Peyer's patch (tissue), 4 donors: ENCODE results near the gene CLSTN1.

Experiments used
- CTCF ChIP-seq, 6 experiments: fragments of 450-650 bp in 4 of 6; fragments of 200-600 bp in 2 of 6; sonication (generic) in 1 of 6; IDR thresholded peaks; one replicate each; pipeline ENCODE4 v1.5.1; 2017 to 2019; ENCODE audit warnings: antibody characterized with exemption in 6 of 6, mild to moderate bottlenecking in 3 of 6, moderate library complexity in 1 of 6
- POLR2A ChIP-seq, 2 donors: fragments of 450-650 bp; IDR thresholded peaks; one replicate each; pipeline ENCODE4 v1.5.1; 2017; ENCODE audit warnings: antibody characterized with exemption in 2 of 2, mild to moderate bottlenecking in 2 of 2, moderate library complexity in 2 of 2

- no peak for TF ChIP-seq CTCF (IDR thresholded peaks at IDR 0.05)
- TF ChIP-seq POLR2A (IDR thresholded peaks at IDR 0.05) = no peak
Measured at GRCh38 chr1:9701665-9702064, 122.1 kb downstream of the CLSTN1 start.
